Left ventricle myocardium inferior (tissue), 1 donor: ENCODE results near the gene PHLDA2. TPM values are rescaled to one million over a fixed set of nuclear protein-coding genes. Genes with fewer than 3 reads are reported as not detected.

Source experiments
- DNase-seq: peaks from one replicate; pipeline ENCODE4 v3.0.0-alpha.2; 2020
- H3K27ac ChIP-seq: fragments of 200-600 bp; replicated peaks from 2 replicates; pipeline ENCODE4 v1.8.0; 2021
- H3K27me3 ChIP-seq: fragments of 200-600 bp; 2 replicates; pipeline ENCODE4 v1.8.0; 2021; ENCODE audit warnings: low read depth
- H3K36me3 ChIP-seq: fragments of 200-600 bp; 2 replicates; pipeline ENCODE4 v1.8.0; 2021
- H3K4me1 ChIP-seq: fragments of 200-600 bp; 2 replicates; pipeline ENCODE4 v1.8.0; 2021
- H3K4me3 ChIP-seq: fragments of 200-600 bp; 2 replicates; pipeline ENCODE4 v1.8.0; 2021; ENCODE audit warnings: mild to moderate bottlenecking, moderate library complexity
- H3K9me3 ChIP-seq: fragments of 200-600 bp; replicated peaks from 2 replicates; pipeline ENCODE4 v1.8.0; 2021
- CTCF ChIP-seq: fragments of 200-600 bp; IDR thresholded peaks from 2 replicates; pipeline ENCODE4 v1.8.0; 2021; ENCODE audit warnings: antibody characterized with exemption, mild to moderate bottlenecking, borderline replicate concordance
- intact Hi-C: fragments of 100-400 bp; cut with micrococcal nuclease; formaldehyde crosslinking; loops from one replicate; pipeline ENCODE4 v1.11.0; 2022
- total RNA-seq: library from RNA; stranded (reverse); fragmentation: NEBNext Ultra II Directional; extraction: Animal tissue kit (Norgen Biotek cat#: 25700); gene quantifications from one replicate; pipeline ENCODE4 v1.2.1, GENCODE V29; 2021
- donor health status: DM: no; HTN: yes; CAD: no; lungs with severe emphysema.

PHLDA2 gene
- total RNA-seq, 1 donor from 2014 or later: not detected

- peak; percentile 42 for TF ChIP-seq CTCF
- peaks cover 59% of the 10 kb centered on the region for H3K4me1 ChIP-seq
- peak; percentile 63 for DNase-seq
- intact Hi-C loops: loop anchor here (10.0 kb wide), 1 partner anchor 460 kb away; no protein-coding TSS in a partner anchor
- no peaks in the 10 kb centered on the region for H3K36me3 ChIP-seq
- peak overlapping the region; percentile 92 for H3K4me3 ChIP-seq
- no peaks in the 10 kb centered on the region for H3K27me3 ChIP-seq
- H3K27ac ChIP-seq: peak overlapping the region; percentile 91
- no peaks in the 10 kb centered on the region for H3K9me3 ChIP-seq
These were observed 44.1 kb downstream of the PHLDA2 start for GRCh38 chr11:2885017-2885677.

GRCh38 chr11:2883979-2884815 is 45.0 kb downstream of the PHLDA2 start:
- peak overlapping the region; percentile 92 for H3K4me3 ChIP-seq
- H3K36me3 ChIP-seq: peaks cover 3% of the 10 kb centered on the region
- no peaks in the 10 kb centered on the region for H3K27me3 ChIP-seq
- peak; percentile 66 for DNase-seq
- peaks cover 2% of the 10 kb centered on the region for H3K9me3 ChIP-seq
- intact Hi-C loops: loop anchor here (10.0 kb wide), 1 partner anchor 459 kb away; no protein-coding TSS in a partner anchor
- H3K4me1 ChIP-seq: peaks cover 58% of the 10 kb centered on the region
- H3K27ac ChIP-seq: peak overlapping the region; percentile 91
- no peak for TF ChIP-seq CTCF

DNA sequence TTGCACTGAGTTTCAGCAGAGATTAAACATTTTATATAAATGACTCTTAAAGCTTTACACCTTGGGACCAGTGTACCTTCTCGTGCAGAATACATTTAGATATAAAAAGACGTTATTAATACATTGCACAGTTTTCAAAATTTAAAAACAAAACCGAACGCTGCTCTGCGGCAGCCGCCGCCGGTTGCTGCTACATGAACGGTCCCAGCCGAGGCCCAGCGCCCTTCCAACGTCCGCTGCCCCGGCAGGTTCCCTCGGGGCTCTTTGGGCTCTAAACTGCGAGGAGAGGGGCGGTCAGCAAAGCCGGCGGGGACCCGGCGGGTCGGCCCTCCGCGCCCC is 45.6 kb downstream of the PHLDA2 start:
- peaks cover 58% of the 10 kb centered on the region for H3K4me1 ChIP-seq

GRCh38 chr11:2882396-2883110 is 46.7 kb downstream of the PHLDA2 start:
- peak overlapping the region; percentile 91 for H3K27ac ChIP-seq
- no peak for DNase-seq

More for the DNA sequence above, 45.6 kb downstream of the PHLDA2 start:
- intact Hi-C loops: loop anchor here (10.0 kb wide), 1 partner anchor 459 kb away; no protein-coding TSS in a partner anchor
- H3K27me3 ChIP-seq: no peaks in the 10 kb centered on the region
- H3K27ac ChIP-seq: peak overlapping the region; percentile 91
- peaks cover 7% of the 10 kb centered on the region for H3K9me3 ChIP-seq
- H3K4me3 ChIP-seq: peak overlapping the region; percentile 92
- H3K36me3 ChIP-seq: peaks cover 8% of the 10 kb centered on the region
- no peak for DNase-seq
- no peak for TF ChIP-seq CTCF

More at GRCh38 chr11:2882396-2883110, 46.7 kb downstream of the PHLDA2 start:
- H3K9me3 ChIP-seq: peaks cover 7% of the 10 kb centered on the region
- TF ChIP-seq CTCF: no peak
- no peaks in the 10 kb centered on the region for H3K27me3 ChIP-seq
- H3K36me3 ChIP-seq: peaks cover 8% of the 10 kb centered on the region
- peak overlapping the region; percentile 92 for H3K4me3 ChIP-seq
- H3K4me1 ChIP-seq: peaks cover 51% of the 10 kb centered on the region
- intact Hi-C loops: loop anchor here (10.0 kb wide), 1 partner anchor 458 kb away; no protein-coding TSS in a partner anchor
